ENCODE measurements around the gene ATP7B.

GRCh38 chr13:51920786-51921185 lies 90.5 kb downstream of the ATP7B start:
- TF ChIP-seq CTCF (conservative IDR thresholded peaks at IDR 0.05; ENCODE audit: low read length), result no peak
- TF ChIP-seq EZH2phosphoT487 (IDR thresholded peaks at IDR 0.05; ENCODE audit: borderline replicate concordance, low read depth, low read length), result no peak
